ENCODE results near the gene CNTN1.

GRCh38 chr12:41045509-41045908 lies 353.3 kb downstream of the CNTN1 start:
- no peak for TF ChIP-seq CTCF (IDR thresholded peaks at IDR 0.05)
- TF ChIP-seq POLR2A (IDR thresholded peaks at IDR 0.05), result no peak

Data from lower leg skin (tissue), 3 donors.